Glutamatergic neuron (in vitro differentiated cells): ENCODE data around the gene CLEC4C. TPM values are rescaled to one million over a fixed set of nuclear protein-coding genes. Genes with fewer than 3 reads are reported as not detected.

Experiments
- DNase-seq: peaks from one replicate; pipeline ENCODE4 v3.0.0; 2022
- H3K27ac Mint-ChIP-seq: one replicate; pipeline ENCODE4 v1.8.0; 2020; ENCODE audit warnings: mild to moderate bottlenecking, mixed read lengths, inconsistent platforms; ENCODE audit not compliant: unreplicated experiment
- H3K27me3 Mint-ChIP-seq: one replicate; pipeline ENCODE4 v1.8.0; 2020; ENCODE audit warnings: mild to moderate bottlenecking, moderate library complexity, mixed read lengths, inconsistent platforms; ENCODE audit not compliant: unreplicated experiment
- H3K36me3 Mint-ChIP-seq: one replicate; pipeline ENCODE4 v1.8.0; 2020; ENCODE audit warnings: mild to moderate bottlenecking, mixed read lengths, inconsistent platforms; ENCODE audit not compliant: unreplicated experiment
- H3K4me1 Mint-ChIP-seq: one replicate; pipeline ENCODE4 v1.8.0; 2020; ENCODE audit warnings: mild to moderate bottlenecking, low read depth, mixed read lengths, inconsistent platforms; ENCODE audit not compliant: unreplicated experiment
- H3K4me3 Mint-ChIP-seq: one replicate; pipeline ENCODE4 v1.8.0; 2020; ENCODE audit warnings: mild to moderate bottlenecking, mixed read lengths, inconsistent platforms; ENCODE audit not compliant: unreplicated experiment
- H3K9me3 Mint-ChIP-seq: one replicate; pipeline ENCODE4 v1.8.0; 2020; ENCODE audit warnings: mild to moderate bottlenecking, moderate library complexity, mixed read lengths, inconsistent platforms; ENCODE audit not compliant: unreplicated experiment
- CTCF ChIP-seq: fragments of 200-600 bp; sonication (generic); IDR thresholded peaks from one replicate; pipeline ENCODE4 v1.5.0; 2021; ENCODE audit not compliant: partially characterized antibody, unreplicated experiment
- total RNA-seq: library from RNA; stranded (reverse); fragmentation: NEBNext Ultra II Directional; extraction: Animal tissue kit (Norgen Biotek cat#: 25700); gene quantifications from one replicate; pipeline ENCODE4 v1.2.1, GENCODE V29; 2021; ENCODE audit not compliant: unreplicated experiment

CLEC4C gene
- total RNA-seq, 1 donor from 2014 or later, result not detected

GRCh38 chr12:7709969-7710675 is 37.1 kb downstream of the CLEC4C start:
- no peak for DNase-seq
- H3K4me1 Mint-ChIP-seq, result no peaks in the 10 kb centered on the region
- no peaks in the 10 kb centered on the region for H3K9me3 Mint-ChIP-seq
- H3K36me3 Mint-ChIP-seq, result peaks cover 6% of the 10 kb centered on the region
- H3K27me3 Mint-ChIP-seq, result no peaks in the 10 kb centered on the region
- no peak for TF ChIP-seq CTCF
- H3K4me3 Mint-ChIP-seq, result no peak overlapping the region
- no peak overlapping the region for H3K27ac Mint-ChIP-seq

- TF ChIP-seq CTCF, result no peak
- Mint-ChIP-seq H3K4me1 (no peaks in the 10 kb centered on the region), H3K27me3 (no peaks in the 10 kb centered on the region), H3K27ac (no peak overlapping the region), H3K9me3 (no peaks in the 10 kb centered on the region), H3K4me3 (no peak overlapping the region), H3K36me3 (no peaks in the 10 kb centered on the region)
- DNase-seq, result no peak
Measured at GRCh38 chr12:7705846-7706245, 41.3 kb downstream of the CLEC4C start.

- H3K9me3 Mint-ChIP-seq, result peaks cover 3% of the 10 kb centered on the region
- DNase-seq, result no peak
- no peaks in the 10 kb centered on the region for H3K36me3 Mint-ChIP-seq
- H3K4me3 Mint-ChIP-seq, result no peak within 1 kb of the TSS
- peaks cover 5% of the 10 kb centered on the region for H3K27me3 Mint-ChIP-seq
- H3K4me1 Mint-ChIP-seq, result no peaks in the 10 kb centered on the region
- no peak within 1 kb of the TSS for H3K27ac Mint-ChIP-seq
- TF ChIP-seq CTCF, result no peak
Measured at GRCh38 chr12:7695566-7696197, 51.5 kb downstream of the CLEC4C start, which contains the start of gene GDF3. GDF3 (minus strand) TSS chr12:7695775; CDS start chr12:7695728, 47 bp downstream.

- H3K36me3 Mint-ChIP-seq, result no peaks in the 10 kb centered on the region
- no peaks in the 10 kb centered on the region for H3K4me1 Mint-ChIP-seq
- no peak overlapping the region for H3K27ac Mint-ChIP-seq
- peaks cover 3% of the 10 kb centered on the region for H3K9me3 Mint-ChIP-seq
- DNase-seq, result no peak
- no peak overlapping the region for H3K4me3 Mint-ChIP-seq
- H3K27me3 Mint-ChIP-seq, result peaks cover 5% of the 10 kb centered on the region
- no peak for TF ChIP-seq CTCF
Measured at GRCh38 chr12:7695237-7695560, 52.0 kb downstream of the CLEC4C start.

- no peak for DNase-seq
- no peak for TF ChIP-seq CTCF
- Mint-ChIP-seq H3K4me1 (no peaks in the 10 kb centered on the region), H3K9me3 (peaks cover 3% of the 10 kb centered on the region), H3K36me3 (no peaks in the 10 kb centered on the region), H3K27ac (no peak overlapping the region), H3K27me3 (peaks cover 5% of the 10 kb centered on the region), H3K4me3 (no peak overlapping the region)
Measured at GRCh38 chr12:7694556-7695236, 52.5 kb downstream of the CLEC4C start.
